ENCODE measurements around the gene SNRNP48.

DNA sequence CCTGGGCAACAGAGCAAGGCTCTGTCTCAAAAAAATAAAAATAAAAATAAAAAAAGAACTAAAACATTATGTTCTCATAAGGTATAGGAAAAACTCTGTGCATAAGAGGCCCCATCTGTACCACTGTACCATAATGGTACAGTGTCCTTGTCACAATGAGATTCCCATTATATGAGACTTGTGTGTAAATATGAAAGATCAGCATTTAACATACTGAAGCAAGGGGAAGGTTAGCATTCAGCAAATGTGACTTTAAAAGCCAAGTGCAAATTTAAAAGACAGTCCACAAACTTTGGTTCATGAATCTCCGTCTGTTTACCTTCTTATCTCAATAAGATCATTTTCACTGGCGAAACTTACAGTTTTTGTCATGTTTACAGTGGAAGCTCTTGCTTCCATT lies 32.3 kb upstream of the SNRNP48 start:
- TF ChIP-seq POLR2A (IDR thresholded peaks at IDR 0.05) (no peak), POLR2AphosphoS5 (IDR thresholded peaks at IDR 0.05; ENCODE audit: insufficient read depth in 1 of 2, low read depth in 1 of 2) (no peak)
- TF ChIP-seq, protein P1, sequence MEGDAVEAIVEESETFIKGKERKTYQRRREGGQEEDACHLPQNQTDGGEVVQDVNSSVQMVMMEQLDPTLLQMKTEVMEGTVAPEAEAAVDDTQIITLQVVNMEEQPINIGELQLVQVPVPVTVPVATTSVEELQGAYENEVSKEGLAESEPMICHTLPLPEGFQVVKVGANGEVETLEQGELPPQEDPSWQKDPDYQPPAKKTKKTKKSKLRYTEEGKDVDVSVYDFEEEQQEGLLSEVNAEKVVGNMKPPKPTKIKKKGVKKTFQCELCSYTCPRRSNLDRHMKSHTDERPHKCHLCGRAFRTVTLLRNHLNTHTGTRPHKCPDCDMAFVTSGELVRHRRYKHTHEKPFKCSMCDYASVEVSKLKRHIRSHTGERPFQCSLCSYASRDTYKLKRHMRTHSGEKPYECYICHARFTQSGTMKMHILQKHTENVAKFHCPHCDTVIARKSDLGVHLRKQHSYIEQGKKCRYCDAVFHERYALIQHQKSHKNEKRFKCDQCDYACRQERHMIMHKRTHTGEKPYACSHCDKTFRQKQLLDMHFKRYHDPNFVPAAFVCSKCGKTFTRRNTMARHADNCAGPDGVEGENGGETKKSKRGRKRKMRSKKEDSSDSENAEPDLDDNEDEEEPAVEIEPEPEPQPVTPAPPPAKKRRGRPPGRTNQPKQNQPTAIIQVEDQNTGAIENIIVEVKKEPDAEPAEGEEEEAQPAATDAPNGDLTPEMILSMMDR (IDR thresholded peaks at IDR 0.05) = no peak

Data from vagina (tissue), 2 donors.